Colon (tissue), 2 donors: ENCODE results near the gene UBXN7.
"Not testable (repeated sequence)": the region's sequence is repeated elsewhere in the genome, so short reads cannot be mapped to it uniquely, and the experiment has no call there.

ENCODE experiments used
- FAIRE-seq: peaks from 2 replicates; lab custom pipeline; 2012; peaks lifted over from hg19 to GRCh38; lab: Jason Lieb, UNC
- donor health status: control.
- donor health status: control.

Gene UBXN7

DNA sequence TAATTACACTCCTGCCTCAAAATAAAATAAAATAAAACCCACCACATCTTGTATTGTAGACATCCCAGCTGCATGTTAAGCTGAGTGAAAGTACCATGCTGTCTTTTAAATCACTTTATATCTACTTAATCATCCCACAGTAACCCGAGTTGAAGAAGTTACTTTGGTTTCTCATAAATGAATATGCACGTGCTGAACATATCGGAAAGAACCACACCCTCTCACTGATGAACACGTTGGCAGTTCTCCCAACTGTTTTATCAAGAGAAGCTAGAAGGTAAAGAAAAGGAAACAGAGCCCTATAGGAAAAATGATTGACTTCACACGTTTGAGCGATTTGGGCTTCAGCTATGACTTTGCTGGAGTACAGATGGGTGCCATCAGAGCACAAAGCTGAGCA, 78.1 kb downstream of the UBXN7 start:
- FAIRE-seq: no peak

DNA sequence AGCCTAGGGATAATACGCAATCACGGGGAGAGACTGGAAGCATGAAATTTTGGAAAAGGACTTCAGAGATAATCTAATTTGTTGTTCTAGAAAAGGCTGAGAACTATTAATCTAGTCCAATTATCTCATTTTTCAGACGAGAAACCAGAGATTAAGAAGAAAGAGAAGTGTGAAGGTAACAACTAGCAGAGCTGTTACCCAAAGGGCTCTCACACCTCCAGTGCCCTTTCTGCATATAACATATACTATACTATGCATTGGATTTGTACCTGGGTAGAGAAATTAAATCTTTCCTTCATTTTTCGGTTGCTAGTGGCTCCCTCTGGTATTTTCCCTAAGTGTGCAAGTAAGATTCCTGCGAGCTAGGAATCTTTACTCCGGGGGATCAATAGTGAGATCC, 80.7 kb downstream of the UBXN7 start:
- FAIRE-seq: no peak

DNA sequence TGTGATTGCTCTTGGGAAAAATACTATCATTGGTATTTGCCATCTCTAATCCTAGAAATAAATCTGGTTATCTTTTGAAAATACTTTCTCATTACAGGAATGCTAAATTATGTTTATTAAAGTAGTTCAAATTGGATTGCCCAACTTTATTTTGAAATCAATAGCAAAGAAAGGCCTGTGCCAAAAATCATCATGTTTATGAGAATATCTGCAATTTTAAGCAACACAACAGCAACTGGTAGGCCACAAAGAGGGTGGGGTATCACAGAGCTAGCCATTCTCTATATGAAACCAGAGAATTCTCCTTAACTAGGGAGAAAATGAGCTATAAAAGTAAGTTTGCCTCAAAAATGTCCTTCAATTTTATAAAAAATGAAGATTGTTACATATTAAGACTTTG, 82.2 kb downstream of the UBXN7 start:
- no peak for FAIRE-seq

DNA sequence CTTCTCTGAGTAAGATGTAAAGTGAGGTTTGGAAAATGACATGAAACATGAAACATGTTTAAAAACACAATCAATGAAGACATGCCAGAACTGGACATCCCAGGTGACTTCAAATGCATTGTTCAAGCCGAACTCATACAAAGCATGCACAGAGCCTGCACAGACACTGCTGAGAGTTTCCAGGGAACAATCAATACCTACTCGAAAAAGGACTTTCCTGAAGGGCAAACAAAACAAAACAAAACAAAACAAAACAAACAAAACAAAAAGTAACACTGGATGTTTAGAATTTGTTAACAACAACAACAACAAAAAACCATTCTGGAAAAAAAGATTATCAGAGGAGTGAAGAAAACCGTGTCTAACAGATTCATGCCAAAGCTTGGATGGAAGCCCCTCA, 83.5 kb downstream of the UBXN7 start:
- no peak for FAIRE-seq

DNA sequence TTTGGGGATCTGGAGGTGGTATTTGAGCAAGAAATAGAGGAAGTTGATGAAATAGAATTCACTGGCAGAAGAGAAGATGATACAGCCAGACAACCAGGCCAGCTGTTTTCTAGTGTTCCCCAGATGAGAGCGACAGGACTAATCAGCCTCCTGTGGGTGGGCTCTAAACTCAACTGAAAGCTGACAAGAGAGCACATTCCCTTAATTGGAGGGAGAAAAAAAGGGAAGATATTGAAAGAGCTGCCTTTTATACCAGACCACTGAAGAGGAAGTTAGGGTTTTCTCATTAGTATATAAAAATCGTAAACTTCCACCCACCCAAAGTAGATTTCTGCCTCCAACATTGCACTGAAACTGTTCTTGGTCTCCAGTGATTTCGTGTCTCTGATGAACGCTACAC, 87.6 kb downstream of the UBXN7 start:
- no peak for FAIRE-seq

DNA sequence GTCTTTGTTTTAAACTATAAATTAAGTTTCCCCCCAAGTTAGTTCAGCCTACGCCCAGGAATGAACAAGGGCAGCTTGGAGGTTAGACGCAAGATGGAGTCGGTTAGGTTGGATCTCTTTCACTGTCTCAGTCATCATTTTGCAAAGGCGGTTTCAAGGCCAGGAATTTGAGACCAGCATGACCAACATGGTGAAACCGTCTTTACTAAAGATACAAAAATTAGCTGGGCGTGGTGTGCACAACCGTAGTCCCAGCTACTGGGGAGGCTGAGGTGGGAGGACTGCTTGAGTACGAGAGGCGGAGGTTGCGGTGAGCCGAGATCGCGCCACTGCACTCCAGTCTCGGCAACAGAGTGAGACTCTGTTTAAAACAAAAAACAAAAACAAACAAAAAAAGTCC, 88.3 kb downstream of the UBXN7 start:
- not testable (repeated sequence) for FAIRE-seq

DNA sequence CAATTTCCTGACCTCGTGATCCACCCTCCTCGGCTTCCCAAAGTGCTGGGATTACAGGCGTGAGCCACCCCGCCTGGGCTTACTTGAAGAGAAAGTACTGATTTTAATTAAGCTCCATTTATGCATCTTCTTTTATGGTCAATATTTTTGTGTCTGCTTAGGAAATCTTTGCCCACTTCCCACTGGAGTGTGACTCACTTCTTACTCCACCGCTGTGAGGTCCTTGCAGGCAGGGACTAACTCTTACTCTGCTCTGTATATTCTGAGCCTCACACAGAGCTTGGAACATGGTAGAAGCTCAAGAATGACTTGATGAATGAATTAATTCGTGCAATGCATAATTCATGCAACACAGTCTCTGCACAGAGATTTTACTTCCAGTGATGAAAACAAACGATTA, 91.1 kb downstream of the UBXN7 start:
- no peak for FAIRE-seq

DNA sequence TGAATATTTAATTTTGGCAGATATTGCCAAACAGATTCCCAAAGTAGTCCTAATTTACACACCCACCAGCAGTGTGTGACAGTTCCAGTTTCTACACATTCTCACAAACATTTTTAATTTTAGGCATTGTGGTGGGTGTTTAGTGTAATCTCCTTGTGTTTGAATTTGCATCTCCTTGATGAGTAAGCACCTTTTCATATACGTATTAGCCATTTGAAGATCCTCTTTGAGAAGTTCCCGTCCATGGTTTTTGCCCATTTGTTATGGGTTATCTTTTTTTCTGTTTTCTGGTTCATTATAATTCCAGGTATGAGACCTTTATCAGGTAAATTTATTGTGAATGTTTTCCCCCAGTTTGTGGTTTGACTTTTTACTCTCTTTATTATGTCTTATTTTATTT, 91.8 kb downstream of the UBXN7 start:
- FAIRE-seq: no peak

DNA sequence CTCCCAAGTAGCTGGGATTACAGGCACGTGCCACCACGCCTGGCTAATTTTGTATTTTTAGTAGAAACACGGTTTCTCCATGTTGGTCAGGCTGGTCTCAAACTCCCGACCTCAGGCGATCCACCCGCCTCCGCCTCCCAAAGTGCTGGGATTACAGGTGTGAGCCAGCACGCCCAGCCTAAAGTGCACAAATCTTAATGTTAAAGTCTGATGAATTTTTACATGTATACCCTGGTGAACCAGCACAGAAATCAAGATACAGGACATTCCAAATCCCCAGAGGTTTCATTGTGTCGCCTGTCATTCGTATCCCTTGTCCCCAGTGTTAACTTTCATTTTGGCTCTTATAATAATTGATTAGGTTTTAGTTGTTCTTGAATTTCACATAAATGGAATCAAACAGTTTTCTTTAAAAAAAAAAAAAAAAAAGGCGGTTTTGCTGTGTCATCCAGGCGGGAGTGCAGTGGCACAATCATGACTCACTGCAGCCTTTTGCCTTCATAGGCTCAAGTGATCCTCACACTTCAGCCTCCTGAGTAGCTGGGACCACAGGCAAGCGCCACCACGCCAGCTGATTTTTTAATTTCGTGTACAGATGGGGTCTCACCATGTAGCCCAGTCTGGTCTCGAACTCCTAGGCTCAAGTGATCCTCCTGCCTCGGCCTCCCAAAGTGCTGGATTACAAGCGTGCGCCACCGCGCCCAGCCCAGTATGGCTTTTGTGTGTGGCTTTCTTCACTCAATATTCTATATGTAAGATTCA, 92.6 kb downstream of the UBXN7 start:
- no peak for FAIRE-seq

DNA sequence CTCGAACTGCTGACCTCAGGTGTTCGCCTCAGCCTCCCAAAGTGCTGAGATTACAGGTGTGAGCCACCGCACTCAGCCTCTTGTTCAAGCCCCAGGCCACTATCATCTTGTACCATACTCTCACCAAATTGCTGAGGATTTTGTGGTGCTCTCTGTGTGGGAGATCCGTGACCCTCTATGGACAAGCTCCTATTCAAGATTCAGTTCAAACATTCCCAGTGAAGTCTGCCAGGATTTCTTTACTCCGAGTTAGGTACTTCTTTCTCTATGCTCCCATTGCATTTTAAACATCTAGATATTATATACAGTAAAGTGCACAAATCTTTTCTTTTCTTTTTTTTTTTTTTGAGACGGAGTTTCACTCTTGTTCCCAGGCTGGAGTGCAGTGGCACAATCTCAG, 93.2 kb downstream of the UBXN7 start:
- FAIRE-seq: no peak

DNA sequence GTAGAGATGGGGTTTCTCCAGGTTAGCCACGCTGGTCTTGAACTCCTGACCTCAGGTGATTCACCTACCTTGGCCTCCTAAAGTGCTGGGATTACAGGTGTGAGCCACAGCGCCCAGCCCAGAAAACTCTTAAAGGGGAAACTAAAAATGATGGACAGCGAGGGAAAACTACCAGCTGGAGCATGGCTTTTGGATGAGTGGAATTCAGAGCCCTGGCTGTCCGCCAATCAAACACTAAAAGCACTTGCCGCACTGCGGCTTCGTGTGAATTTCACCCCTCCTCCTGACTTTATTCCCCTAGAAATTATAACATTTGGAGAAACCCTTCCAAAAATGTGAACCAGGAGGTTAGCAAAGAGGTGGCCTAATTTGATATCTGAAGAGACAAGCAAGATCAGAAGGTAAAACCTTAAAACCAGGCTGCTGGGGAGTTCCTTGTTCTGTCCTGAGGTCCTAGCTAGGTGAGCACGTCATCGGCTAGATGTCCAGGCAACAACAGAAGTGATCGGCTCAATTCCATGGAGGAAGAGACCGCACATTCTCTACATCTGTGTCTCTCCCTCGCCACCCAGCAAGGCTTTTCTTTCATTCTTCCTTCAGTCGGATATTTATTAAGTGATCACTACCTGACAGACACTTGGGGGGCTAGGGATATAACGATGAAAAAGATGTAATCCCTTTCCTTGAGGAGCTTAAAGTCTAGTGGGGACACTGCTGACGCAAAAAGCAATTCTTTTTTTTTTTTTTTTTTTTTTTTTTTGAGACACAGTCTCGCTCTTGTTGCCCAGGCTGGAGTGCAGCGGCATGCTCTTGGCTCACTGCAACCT, 95.7 kb downstream of the UBXN7 start:
- FAIRE-seq: no peak

DNA sequence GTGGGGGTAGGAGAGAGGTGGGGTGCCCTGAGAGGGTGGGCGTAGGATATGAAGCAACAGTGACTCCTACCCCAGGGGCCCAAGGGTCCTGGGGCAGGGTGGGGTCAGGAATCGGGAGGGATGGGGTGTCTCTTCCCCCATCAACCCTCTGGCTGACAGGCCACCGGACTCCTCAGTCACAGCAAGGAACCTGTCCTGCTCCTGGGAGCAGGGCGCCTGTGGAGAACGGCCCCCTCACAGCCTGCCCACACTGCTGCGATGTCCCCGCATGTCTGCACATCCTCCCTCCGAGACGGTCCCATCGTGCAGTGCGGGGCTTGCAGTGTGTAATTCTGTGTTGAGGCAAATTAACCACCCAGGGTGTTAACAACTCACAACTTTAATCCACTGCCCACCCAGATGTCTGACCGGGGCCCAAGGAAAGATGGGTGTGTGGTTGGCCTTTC, 96.7 kb downstream of the UBXN7 start:
- no peak for FAIRE-seq

DNA sequence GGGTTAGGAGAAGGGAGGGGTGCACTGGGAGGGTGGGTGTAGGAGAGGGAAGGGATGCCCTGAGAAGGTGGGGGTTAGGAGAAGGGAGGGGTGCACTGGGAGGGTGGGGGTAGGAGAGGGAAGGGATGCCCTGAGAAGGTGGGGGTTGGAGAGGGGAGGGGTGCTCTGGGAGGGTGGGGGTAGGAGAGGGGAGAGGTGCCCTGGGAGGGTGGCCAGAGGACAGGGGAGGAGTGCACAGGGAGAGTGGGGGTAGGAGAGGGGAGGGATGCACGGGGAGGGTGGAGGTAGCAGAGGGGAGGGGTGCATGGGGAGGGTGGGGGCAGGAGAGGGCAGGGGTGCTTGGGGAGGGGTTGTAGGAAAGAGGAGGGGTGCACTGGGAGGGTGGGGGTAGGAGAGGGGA, 97.2 kb downstream of the UBXN7 start:
- FAIRE-seq: no peak

DNA sequence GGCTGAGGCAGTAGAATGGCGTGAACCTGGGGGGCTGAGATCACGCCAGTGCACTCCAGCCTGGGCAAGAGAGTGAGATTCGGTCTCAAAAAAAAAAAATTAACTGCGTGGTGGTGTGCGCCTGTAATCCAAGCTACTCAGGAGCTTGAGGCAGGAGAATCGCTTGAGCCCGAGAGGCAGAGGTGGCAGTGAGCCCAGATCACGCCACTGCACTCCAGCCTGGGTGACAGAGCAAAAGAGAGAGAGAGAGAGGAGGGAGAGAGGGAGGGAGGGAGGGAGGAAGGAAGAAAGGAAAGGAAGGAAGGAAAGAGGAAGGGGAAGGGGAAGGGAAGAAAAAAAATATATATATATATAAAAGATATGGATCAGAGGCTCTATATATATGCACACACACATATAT, 100.1 kb downstream of the UBXN7 start:
- FAIRE-seq: no peak

DNA sequence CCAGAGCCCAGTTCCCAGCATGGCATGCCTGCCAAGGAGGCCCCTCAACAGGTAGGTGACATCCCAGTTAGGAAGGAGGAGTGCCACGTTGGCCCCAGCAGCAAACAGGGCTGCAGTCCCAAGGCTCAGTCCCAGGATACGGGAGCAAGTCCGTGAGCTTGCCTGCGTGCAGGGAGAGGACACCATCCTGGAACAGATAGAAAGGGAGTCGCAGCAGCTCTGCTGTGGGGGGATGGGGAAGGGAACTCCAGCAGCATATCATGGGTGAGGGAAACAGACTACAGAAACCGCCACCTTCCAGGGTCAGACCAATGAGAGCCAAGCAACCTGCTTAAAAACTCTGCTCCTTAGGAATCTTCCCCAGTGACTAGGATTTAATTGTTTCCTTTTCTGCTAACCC, 104.8 kb downstream of the UBXN7 start:
- FAIRE-seq: no peak

DNA sequence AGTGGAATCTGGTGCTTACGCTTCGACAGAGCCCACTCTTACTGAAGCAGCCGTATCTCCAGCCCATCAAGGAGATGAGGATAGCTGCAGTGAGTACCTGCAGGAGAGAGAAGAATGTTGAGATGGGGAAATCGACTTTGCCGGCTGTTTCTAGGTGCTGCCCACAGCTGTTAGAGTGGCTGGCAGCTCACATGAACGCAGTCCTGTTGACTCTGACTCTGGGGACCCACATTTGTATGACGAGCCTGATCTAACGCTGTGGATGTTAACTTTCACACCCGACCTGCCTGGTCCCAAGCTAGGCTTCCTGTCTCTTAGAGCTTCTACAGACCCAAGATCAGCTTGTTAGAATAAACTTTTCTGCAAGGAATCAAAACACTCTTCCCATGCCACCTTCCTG, 105.3 kb downstream of the UBXN7 start:
- FAIRE-seq: no peak

DNA sequence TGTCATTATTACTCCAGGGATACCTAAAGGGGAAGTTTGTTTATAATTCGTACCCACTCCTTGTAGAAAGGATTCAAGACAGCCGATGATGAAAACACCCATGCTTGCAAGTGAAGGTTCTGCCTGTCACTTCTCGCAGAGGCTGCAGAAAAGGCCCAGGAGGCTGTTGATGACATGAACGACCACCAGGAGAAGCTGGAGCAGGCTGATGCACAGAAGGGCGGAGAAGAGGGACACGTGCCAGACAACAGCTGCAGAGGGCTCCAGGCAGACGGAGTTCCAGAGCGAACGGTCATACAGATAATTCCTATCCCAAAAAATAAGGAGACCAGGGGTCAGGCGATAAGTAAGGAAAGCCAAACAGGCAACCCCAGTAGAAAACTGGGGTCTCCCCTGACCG, 108.5 kb downstream of the UBXN7 start:
- FAIRE-seq: no peak

DNA sequence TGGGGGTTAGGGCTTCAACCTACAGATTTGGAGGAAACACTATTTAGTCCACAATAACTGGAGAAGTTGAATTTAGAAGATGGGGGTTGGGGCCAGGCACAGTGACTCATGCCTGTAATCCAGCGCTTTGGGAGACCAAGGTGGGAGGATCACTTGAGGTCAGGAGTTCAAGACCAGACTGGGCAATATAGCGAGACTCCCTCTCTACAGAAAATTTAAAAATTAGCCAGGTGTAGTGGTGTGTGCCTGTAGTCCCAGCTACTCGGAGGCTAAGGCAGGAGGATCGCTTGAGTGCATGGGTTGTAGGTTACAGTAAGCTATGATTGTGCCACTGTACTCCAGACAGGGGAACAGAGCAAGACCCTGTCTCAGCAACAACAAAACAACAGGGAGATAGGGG, 109.2 kb downstream of the UBXN7 start:
- no peak for FAIRE-seq

DNA sequence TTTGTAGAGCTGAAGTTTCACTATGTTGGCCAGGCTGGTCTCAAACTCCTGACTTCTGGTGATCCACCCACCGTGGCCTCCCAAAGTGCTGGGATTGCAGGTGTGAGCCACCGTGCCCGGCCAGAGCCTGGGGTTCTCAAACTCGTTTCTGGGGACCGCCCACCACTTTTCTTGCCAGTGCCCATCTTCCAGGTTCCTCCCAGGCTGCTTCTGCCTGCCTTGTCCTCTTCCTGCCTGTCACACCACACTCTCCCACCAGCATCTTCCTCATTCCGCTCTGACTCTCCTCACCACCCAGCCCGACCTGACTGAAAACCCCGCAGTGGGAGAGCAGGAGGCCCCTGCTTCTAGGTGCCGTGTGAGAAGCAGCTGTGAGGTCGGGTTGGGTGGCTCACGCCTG, 111.1 kb downstream of the UBXN7 start:
- no peak for FAIRE-seq

DNA sequence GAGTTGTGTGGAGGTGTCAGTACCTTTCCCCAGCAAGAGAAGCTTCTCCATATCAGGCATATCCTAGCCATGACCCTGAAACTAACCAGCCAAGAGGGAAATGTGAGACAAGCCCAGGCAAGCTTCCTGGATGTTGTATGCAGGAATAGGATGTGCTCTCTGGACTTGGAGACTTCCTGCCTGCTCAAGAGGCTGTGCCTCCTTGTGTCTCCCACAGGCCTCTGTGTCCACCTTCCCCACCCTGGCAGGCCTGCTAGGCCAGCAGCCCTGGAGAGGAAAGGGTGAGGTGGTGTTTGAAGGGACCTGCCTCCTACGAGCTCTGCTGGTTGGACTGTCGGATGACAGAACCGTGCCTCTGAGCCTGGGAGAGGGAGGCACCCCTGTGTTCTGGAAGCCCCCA, 112.1 kb downstream of the UBXN7 start:
- FAIRE-seq: no peak

DNA sequence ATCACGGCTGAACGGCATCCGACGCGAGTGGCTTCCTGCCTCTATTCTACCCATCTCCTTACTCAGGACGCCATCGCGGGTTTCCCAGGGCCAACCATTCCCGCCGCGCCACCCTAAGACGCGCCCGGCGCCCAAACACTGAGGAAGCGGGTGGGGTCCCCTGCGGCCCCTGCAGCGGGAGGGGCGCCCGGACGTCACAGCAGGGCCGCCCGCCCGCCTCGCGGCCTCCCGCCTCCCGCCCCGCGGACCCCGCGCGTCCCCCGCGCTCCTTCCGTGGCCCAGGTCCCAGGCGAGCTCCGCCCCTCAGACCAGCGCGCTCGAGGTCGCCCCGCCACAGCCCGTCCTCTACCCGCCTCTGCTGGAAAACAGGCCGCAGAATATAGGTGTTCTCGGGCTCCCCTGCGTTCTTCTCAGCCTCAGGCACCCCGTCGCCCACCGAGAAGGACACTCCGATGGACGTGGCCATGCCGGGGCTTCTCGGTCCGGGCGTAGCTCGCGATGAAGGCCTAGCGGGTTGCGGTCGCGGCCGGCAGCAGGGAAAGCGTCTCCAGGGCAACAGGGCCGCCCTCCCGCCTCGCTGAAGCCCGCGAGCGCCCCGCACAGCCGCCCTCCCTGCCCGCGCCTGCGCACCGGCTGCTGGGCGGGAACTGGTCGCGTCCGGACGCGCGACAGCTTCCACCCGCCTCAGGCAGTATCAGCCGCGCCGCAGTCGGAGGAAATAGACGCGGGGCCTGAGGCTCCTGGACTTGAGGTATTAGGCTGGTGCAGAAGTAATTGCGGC, 114.3 kb downstream of the UBXN7 start, which contains the start of gene DYNLT2B:
TSS of gene DYNLT2B (minus strand) at position 554 of the 781 bp plus-strand sequence. CDS start at position 466, 88 bp downstream.
- no peak for FAIRE-seq

DNA sequence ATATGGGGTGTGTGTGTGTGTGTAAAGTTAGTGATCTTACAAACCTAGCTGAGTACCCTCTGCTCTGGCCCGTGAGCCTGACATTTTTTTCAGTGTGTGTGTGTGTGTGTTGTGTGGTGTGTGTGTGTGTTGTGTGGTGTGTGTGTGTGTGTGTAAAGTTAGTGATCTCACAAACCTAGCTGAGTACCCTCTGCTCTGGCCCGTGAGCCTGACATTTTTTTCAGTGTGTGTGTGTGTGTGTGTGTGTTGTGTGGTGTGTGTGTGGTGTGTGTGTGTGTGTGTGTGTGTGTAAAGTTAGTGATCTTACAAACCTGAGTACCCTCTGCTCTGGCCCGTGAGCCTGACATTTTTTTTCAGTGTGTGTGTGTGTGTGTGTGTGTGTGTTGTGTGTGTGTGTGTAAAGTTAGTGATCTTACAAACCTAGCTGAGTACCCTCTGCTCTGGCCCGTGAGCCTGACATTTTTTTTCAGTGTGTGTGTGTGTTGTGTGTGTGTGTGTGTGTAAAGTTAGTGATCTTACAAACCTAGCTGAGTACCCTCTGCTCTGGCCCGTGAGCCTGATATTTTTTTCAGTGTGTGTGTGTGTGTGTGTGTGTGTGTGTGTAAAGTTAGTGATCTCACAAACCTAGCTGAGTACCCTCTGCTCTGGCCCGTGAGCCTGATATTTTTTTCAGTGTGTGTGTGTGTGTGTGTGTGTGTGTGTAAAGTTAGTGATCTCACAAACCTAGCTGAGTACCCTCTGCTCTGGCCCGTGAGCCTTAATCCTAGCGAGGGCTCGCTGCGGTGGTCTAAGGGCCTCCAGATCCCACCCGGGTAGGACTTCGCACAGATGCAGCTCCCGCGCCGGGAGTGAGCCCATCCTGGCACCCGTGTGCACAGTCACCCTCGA, 115.2 kb downstream of the UBXN7 start:
- peak; percentile 41 for FAIRE-seq
